SK-N-SH treated with all-trans-retinoic acid at 6 μM for 48 hours (cell line): ENCODE results near the gene PPWD1.

Source experiments
- BACH2 ChIP-seq: fragments of 250-450 bp; sonication (Bioruptor Pico); IDR thresholded peaks from 2 replicates; pipeline ENCODE4 v1.9.0; 2021; ENCODE audit warnings: mild to moderate bottlenecking, borderline replicate concordance
- GLIS3 ChIP-seq: fragments of 250-450 bp; sonication (Bioruptor Pico); IDR thresholded peaks from 2 replicates; pipeline ENCODE4 v1.5.0; 2020; ENCODE audit warnings: mild to moderate bottlenecking, moderate library complexity
- SNAI2 ChIP-seq: fragments of 250-450 bp; sonication (Bioruptor Pico); IDR thresholded peaks from 2 replicates; pipeline ENCODE4 v1.5.0; 2020; ENCODE audit warnings: mild to moderate bottlenecking, moderate library complexity
- TOX ChIP-seq: fragments of 250-450 bp; sonication (Bioruptor Pico); IDR thresholded peaks from 2 replicates; pipeline ENCODE4 v1.8.0; 2021; ENCODE audit warnings: mild to moderate bottlenecking, moderate library complexity, borderline replicate concordance
- ZFP3 ChIP-seq: fragments of 250-450 bp; sonication (Bioruptor Pico); IDR thresholded peaks from 2 replicates; pipeline ENCODE4 v1.5.0; 2020; ENCODE audit warnings: mild to moderate bottlenecking, moderate library complexity
- ZFP30 ChIP-seq: fragments of 450-650 bp; formaldehyde crosslinking; IDR thresholded peaks from 2 replicates; pipeline ENCODE4 v1.5.0; 2022; ENCODE audit warnings: mild to moderate bottlenecking, moderate library complexity
- ZNF565 ChIP-seq: fragments of 450-650 bp; formaldehyde crosslinking; conservative IDR thresholded peaks from 2 replicates; pipeline ENCODE4 v1.5.0; 2020; ENCODE audit warnings: low read depth, mild to moderate bottlenecking, moderate library complexity
- ZNF70 ChIP-seq: fragments of 450-650 bp; formaldehyde crosslinking; IDR thresholded peaks from 2 replicates; pipeline ENCODE4 v1.5.0; 2020; ENCODE audit warnings: mild to moderate bottlenecking, moderate library complexity
- ZNF8 ChIP-seq: fragments of 450-650 bp; formaldehyde crosslinking; IDR thresholded peaks from 2 replicates; pipeline ENCODE4 v1.5.0; 2020; ENCODE audit warnings: mild to moderate bottlenecking, moderate library complexity
- TF ChIP-seq, protein P1 (sequence below): fragments of 250-450 bp; sonication (Bioruptor Pico); IDR thresholded peaks from 2 replicates; pipeline ENCODE4 v1.5.1; 2020; ENCODE audit warnings: low read depth, mild to moderate bottlenecking, moderate library complexity
- TF ChIP-seq, protein P2 (sequence below): fragments of 250-450 bp; sonication (Bioruptor Pico); IDR thresholded peaks from 2 replicates; pipeline ENCODE4 v1.8.0; 2020; ENCODE audit warnings: mild to moderate bottlenecking, moderate library complexity, borderline replicate concordance

DNA sequence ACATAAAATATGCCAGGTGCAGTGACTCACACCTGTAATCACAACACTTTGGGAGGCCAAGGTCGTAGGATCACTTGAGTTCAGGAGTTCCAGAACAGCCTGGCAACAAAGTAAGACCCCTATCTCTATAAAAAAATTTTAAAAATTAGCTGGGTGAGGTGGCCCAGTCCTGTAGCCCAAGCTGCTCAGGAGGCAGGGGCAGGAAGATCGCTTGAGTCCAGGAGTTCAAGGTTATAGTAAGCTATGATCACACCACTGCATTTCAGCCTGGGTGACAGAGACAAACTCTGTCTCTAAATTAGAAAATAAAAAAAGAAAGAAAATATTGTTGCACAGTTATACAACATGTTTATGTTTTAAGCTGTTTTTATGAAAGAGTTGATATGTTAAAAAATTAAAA lies 6.9 kb upstream of the PPWD1 start:
- TF ChIP-seq ZFP3 (CRISPR knock-in tag) (no peak), ZFP30 (CRISPR knock-in tag) (no peak), ZNF8 (CRISPR knock-in tag) (no peak), ZNF565 (CRISPR knock-in tag) (no peak), BACH2 (no peak), GLIS3 (CRISPR knock-in tag) (no peak), TOX (no peak), SNAI2 (CRISPR knock-in tag) (no peak), ZNF70 (CRISPR knock-in tag) (no peak)
- TF ChIP-seq, protein P1, sequence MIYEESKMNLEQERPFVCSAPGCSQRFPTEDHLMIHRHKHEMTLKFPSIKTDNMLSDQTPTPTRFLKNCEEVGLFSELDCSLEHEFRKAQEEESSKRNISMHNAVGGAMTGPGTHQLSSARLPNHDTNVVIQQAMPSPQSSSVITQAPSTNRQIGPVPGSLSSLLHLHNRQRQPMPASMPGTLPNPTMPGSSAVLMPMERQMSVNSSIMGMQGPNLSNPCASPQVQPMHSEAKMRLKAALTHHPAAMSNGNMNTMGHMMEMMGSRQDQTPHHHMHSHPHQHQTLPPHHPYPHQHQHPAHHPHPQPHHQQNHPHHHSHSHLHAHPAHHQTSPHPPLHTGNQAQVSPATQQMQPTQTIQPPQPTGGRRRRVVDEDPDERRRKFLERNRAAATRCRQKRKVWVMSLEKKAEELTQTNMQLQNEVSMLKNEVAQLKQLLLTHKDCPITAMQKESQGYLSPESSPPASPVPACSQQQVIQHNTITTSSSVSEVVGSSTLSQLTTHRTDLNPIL = no peak
- TF ChIP-seq, protein P2, sequence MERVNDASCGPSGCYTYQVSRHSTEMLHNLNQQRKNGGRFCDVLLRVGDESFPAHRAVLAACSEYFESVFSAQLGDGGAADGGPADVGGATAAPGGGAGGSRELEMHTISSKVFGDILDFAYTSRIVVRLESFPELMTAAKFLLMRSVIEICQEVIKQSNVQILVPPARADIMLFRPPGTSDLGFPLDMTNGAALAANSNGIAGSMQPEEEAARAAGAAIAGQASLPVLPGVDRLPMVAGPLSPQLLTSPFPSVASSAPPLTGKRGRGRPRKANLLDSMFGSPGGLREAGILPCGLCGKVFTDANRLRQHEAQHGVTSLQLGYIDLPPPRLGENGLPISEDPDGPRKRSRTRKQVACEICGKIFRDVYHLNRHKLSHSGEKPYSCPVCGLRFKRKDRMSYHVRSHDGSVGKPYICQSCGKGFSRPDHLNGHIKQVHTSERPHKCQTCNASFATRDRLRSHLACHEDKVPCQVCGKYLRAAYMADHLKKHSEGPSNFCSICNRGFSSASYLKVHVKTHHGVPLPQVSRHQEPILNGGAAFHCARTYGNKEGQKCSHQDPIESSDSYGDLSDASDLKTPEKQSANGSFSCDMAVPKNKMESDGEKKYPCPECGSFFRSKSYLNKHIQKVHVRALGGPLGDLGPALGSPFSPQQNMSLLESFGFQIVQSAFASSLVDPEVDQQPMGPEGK = no peak
